BLaER1 treated with 17β-estradiol and CSF1 and Interleukin-3, amounts not matched to agents 10 nM and 100 nM (cell line): ENCODE measurements around the gene MYO18A.
A peak's percentile ranks its signal among the peaks of the same experiment; 100 is the strongest.

Source experiments
- H3K27ac ChIP-seq, 11 experiments: shearing (Covaris generic); formaldehyde crosslinking; 2 replicates each; pipeline ENCODE4 v1.8.1; 2022
- H3K27me3 ChIP-seq, 11 experiments: shearing (Covaris generic); formaldehyde crosslinking; 2 replicates each; pipeline ENCODE4 v1.8.1; 2022
- H3K36me3 ChIP-seq, 11 experiments: shearing (Covaris generic); formaldehyde crosslinking; 2 replicates each; pipeline ENCODE4 v1.8.1; 2022
- H3K4me1 ChIP-seq, 10 experiments: shearing (Covaris generic); formaldehyde crosslinking; 2 replicates each; pipeline ENCODE4 v1.8.1; 2022
- H3K4me2 ChIP-seq, 11 experiments: shearing (Covaris generic); formaldehyde crosslinking; 2 replicates each; pipeline ENCODE4 v1.8.1; 2022
- H3K4me3 ChIP-seq, 10 experiments: shearing (Covaris generic); formaldehyde crosslinking; 2 replicates each; pipeline ENCODE4 v1.8.1; 2022
- H3K9ac ChIP-seq, 11 experiments: shearing (Covaris generic); formaldehyde crosslinking; 2 replicates each; pipeline ENCODE4 v1.8.1; 2022
- H3K9me3 ChIP-seq, 11 experiments: shearing (Covaris generic); formaldehyde crosslinking; replicated peaks in 1 of 11; 2 replicates each; pipeline ENCODE4 v1.8.1; 2022
- H4K20me1 ChIP-seq, 11 experiments: shearing (Covaris generic); formaldehyde crosslinking; 2 replicates each; pipeline ENCODE4 v1.8.1; 2022
- Cebpa-rat ChIP-seq, 11 experiments: shearing (Covaris generic); IDR thresholded peaks; 2 replicates each; pipeline ENCODE4 v1.8.1; 2022

Gene MYO18A

DNA sequence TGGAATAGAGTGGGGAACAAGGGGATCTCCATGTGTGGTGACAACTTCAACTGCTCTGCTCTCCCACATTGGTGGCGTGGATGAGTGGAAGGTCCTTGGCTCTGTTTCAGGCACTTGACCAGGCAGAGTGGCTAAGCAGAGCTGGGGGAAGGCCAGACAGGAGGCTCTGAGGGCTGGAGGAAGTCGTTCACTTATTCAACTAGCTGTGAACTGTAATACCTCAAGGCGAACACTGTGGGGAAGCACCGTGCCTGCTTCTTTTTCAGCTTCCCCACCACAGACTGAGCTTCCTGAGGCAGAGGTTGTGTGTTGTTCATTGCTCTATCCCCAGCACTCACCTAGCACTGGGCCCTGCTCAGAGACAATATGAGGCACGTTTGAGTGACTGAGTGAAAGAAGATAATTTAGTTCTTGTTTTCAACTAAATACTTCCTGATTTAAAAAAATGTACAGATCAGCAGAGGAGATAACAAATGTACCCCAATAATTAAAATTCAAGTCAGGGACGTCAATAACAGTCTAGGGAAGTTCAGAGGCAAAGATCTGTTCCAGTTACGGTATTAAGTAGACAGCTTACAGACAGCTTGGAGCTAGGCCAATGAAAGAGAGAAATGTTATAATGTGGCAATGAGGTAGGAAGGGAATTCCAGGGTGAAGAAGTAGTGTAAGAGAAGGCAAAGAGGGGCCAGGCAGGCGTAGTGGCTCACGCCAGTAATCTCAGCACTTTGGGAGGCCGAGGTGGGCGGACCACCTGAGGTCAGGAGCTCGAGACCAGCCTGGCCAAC, 34.7 kb downstream of the MYO18A start:
- Histone ChIP-seq H3K9ac (peak overlapping the region; percentile 0 to 52 (median 42); a peak in 15 of 22 replicates), H3K27me3 (no peaks in the 10 kb centered on the region)

GRCh38 chr17:29143894-29144293, 36.3 kb downstream of the MYO18A start:
- TF ChIP-seq Cebpa-rat (IDR thresholded peaks at IDR 0.05), result 0 out of 22 replicates have a peak, but pooled peaks of 1 of the 11 experiments have one; percentile 6
- Histone ChIP-seq H4K20me1 (peaks cover 0 to 9% (median 0%) of the 10 kb centered on the region in 11 experiments; a peak in 6 of 22 replicates), H3K9ac (peak overlapping the region in 9 of 11 experiments; percentile 1 to 51 (median 20); a peak in 10 of 22 replicates), H3K4me2 (peak overlapping the region; percentile 73 to 100 (median 98)), H3K27me3 (no peaks in the 10 kb centered on the region), H3K27ac (peak overlapping the region in 9 of 11 experiments; percentile 11 to 99 (median 53); a peak in 15 of 22 replicates), H3K4me3 (no peak overlapping the region), H3K9me3 (no peaks in the 10 kb centered on the region), H3K36me3 (0 out of 22 replicates have a peak, but pooled peaks cover 0 to 9% (median 0%) of the 10 kb centered on the region in 11 experiments), H3K4me1 (peaks cover 79 to 92% (median 84%) of the 10 kb centered on the region in 10 experiments)

More for the DNA sequence above, 34.7 kb downstream of the MYO18A start:
- H3K36me3 ChIP-seq, result 0 out of 22 replicates have a peak, but pooled peaks cover 0 to 9% (median 0%) of the 10 kb centered on the region in 11 experiments
- H3K27ac ChIP-seq, result peak overlapping the region; percentile 33 to 99 (median 55); a peak in 21 of 22 replicates
- peak overlapping the region; percentile 40 to 100 (median 60) for H3K4me2 ChIP-seq
- H3K4me1 ChIP-seq, result peaks cover 87 to 96% (median 91%) of the 10 kb centered on the region in 10 experiments
- no peak overlapping the region for H3K4me3 ChIP-seq
- no peak for TF ChIP-seq Cebpa-rat (IDR thresholded peaks at IDR 0.05)
- no peaks in the 10 kb centered on the region for H3K9me3 ChIP-seq
- peaks cover 0 to 5% (median 0%) of the 10 kb centered on the region in 11 experiments; a peak in 4 of 22 replicates for H4K20me1 ChIP-seq

GRCh38 chr17:29141514-29141876, 38.7 kb downstream of the MYO18A start:
- Histone ChIP-seq H3K9me3 (no peaks in the 10 kb centered on the region), H4K20me1 (peaks cover 0 to 31% (median 3%) of the 10 kb centered on the region in 11 experiments; a peak in 8 of 22 replicates), H3K4me2 (peak overlapping the region; percentile 94 to 100 (median 99)), H3K4me1 (peaks cover 82 to 97% (median 89%) of the 10 kb centered on the region in 10 experiments), H3K9ac (peak overlapping the region; percentile 61 to 97 (median 88); a peak in 21 of 22 replicates), H3K4me3 (peak overlapping the region; percentile 54 to 79 (median 70)), H3K27me3 (no peaks in the 10 kb centered on the region), H3K36me3 (peaks cover under 1 to 14% (median 6%) of the 10 kb centered on the region in 11 experiments; a peak in 12 of 22 replicates), H3K27ac (peak overlapping the region; percentile 51 to 99 (median 92))
- TF ChIP-seq Cebpa-rat (IDR thresholded peaks at IDR 0.05), result no peak

DNA sequence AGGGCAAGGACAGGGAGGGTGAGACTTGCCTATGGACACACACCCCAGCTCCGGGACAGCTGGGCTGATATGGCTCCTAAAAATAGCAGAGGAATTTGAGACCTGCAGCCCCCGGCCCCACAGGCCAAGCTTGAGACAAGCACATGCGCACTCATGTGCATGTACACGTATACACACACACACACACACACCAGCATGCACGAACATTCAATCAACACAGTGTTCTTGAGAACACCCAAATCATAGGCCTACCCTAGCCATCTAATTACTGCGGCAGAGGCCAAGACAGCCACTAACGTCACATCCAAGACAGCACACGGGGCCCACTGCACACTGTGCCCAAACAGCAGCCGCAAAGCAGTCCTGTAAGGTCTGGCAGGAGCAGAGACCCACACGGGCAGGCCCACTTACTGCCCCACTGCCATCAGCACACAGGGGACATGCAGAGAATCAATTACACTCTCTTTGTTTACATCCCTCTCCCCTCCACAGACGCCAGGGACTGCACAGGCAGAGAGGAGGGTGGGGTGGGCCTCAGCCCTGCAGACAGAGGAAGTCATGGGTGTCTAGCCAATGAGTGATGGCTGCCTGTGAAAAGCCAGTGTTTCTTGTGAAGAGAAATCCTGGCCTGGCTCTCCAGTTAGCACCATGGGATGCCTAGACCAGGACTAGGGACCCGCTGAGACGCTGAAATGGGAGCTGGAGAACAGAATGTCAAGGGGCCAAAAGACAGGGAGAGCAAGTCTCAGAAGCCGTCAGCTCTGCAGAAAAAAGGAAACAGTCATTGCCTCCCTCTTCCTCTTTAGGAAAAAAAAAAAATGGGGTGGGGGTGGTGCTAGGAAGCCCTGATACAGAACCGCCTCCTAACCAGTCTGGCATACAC, 39.3 kb downstream of the MYO18A start:
- Histone ChIP-seq H3K4me3 (peak overlapping the region; percentile 54 to 79 (median 70)), H3K9ac (peak overlapping the region; percentile 61 to 97 (median 88)), H3K4me2 (peak overlapping the region; percentile 94 to 100 (median 99)), H3K4me1 (peaks cover 82 to 95% (median 89%) of the 10 kb centered on the region in 10 experiments), H3K27ac (peak overlapping the region; percentile 51 to 99 (median 92)), H4K20me1 (peaks cover 0 to 36% (median 3%) of the 10 kb centered on the region in 11 experiments; a peak in 8 of 22 replicates), H3K36me3 (peaks cover 3 to 17% (median 12%) of the 10 kb centered on the region in 11 experiments; a peak in 12 of 22 replicates), H3K9me3 (no peaks in the 10 kb centered on the region), H3K27me3 (no peaks in the 10 kb centered on the region)
- no peak for TF ChIP-seq Cebpa-rat (IDR thresholded peaks at IDR 0.05)

DNA sequence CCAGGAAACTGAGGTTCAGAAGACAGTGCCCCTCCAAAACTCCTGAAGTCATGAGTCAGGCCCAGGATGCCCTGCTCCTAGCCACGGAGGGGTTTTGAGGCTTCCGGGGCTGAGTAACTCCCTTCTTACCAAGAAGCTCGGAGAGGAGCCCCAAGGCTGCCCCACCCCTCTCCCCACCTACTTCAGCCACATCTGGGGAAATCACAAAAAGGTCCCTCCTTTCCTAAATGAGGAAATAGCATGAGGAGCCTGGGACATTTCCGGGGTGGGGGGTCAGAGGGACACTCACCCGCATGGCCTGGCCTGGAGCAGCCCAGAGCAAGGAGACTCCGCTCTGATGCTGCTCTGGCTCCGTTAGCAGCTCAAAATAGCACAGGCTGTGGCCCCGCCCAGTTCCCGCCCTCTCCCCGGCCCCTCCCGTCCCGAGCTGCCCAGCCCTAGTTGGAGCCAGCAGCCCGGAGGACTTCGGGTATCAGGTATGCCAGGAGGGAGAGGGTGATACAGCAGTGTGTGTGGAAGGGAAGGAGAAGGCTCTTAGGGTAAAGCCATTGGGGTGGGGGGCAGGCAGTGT, 40.1 kb downstream of the MYO18A start:
- Histone ChIP-seq H3K4me3 (peak overlapping the region; percentile 54 to 79 (median 70)), H3K9ac (peak overlapping the region; percentile 61 to 97 (median 88)), H3K27ac (peak overlapping the region; percentile 50 to 99 (median 92)), H3K4me2 (peak overlapping the region; percentile 94 to 100 (median 99)), H3K9me3 (no peaks in the 10 kb centered on the region), H4K20me1 (peaks cover 0 to 43% (median 3%) of the 10 kb centered on the region in 11 experiments; a peak in 8 of 22 replicates), H3K36me3 (peaks cover 3 to 24% (median 14%) of the 10 kb centered on the region in 11 experiments; a peak in 12 of 22 replicates), H3K4me1 (peaks cover 82 to 95% (median 89%) of the 10 kb centered on the region in 10 experiments), H3K27me3 (no peaks in the 10 kb centered on the region)
- no peak for TF ChIP-seq Cebpa-rat (IDR thresholded peaks at IDR 0.05)

GRCh38 chr17:29138971-29139691, 41.1 kb downstream of the MYO18A start:
- Histone ChIP-seq H3K36me3 (peaks cover 3 to 34% (median 22%) of the 10 kb centered on the region in 11 experiments; a peak in 15 of 22 replicates), H4K20me1 (peaks cover 0 to 53% (median 4%) of the 10 kb centered on the region in 11 experiments; a peak in 10 of 22 replicates), H3K9ac (peak overlapping the region; percentile 64 to 97 (median 88); a peak in 21 of 22 replicates), H3K27ac (peak overlapping the region; percentile 50 to 99 (median 92)), H3K4me3 (peak overlapping the region; percentile 54 to 79 (median 70)), H3K9me3 (no peaks in the 10 kb centered on the region), H3K4me2 (peak overlapping the region; percentile 94 to 100 (median 99)), H3K27me3 (no peaks in the 10 kb centered on the region), H3K4me1 (peaks cover 82 to 95% (median 89%) of the 10 kb centered on the region in 10 experiments)
- peak in 3 of 11 experiments; percentile 32 to 45 (median 36); a peak in 2 of 22 replicates for TF ChIP-seq Cebpa-rat (IDR thresholded peaks at IDR 0.05)

- Histone ChIP-seq H4K20me1 (peaks cover 0 to 61% (median 5%) of the 10 kb centered on the region in 11 experiments; a peak in 14 of 22 replicates), H3K27ac (peak overlapping the region; percentile 24 to 99 (median 92); a peak in 20 of 22 replicates), H3K27me3 (no peaks in the 10 kb centered on the region), H3K9me3 (no peaks in the 10 kb centered on the region), H3K36me3 (peaks cover 3 to 42% (median 29%) of the 10 kb centered on the region in 11 experiments; a peak in 16 of 22 replicates), H3K4me2 (peak overlapping the region; percentile 94 to 100 (median 99)), H3K9ac (peak overlapping the region; percentile 64 to 97 (median 88)), H3K4me3 (peak overlapping the region; percentile 54 to 79 (median 70); a peak in 19 of 20 replicates), H3K4me1 (peaks cover 82 to 95% (median 89%) of the 10 kb centered on the region in 10 experiments)
- no peak for TF ChIP-seq Cebpa-rat (IDR thresholded peaks at IDR 0.05)
Measured at GRCh38 chr17:29138184-29138955, 41.8 kb downstream of the MYO18A start.
